ENCODE data around the gene MTAP.

DNA sequence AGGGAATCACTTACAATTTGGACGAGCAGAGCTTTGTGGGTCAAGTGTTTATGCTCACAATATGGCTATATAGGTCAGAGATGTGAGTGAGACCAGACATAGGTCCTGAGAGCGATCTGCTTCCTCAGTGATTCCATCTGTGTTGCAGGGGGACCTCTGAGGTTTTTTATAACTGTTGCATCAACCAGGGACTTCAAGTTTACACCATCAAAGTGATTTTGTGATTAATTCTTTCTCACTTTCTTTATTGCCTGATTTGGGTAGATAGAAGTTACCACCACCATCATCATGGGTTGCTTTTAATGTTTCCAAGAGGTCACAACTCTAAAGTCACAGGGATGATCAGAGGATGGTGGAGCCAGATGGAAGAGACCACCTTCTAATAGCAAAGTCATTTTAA lies 7.0 kb upstream of the MTAP start:
- TF ChIP-seq, protein P1, sequence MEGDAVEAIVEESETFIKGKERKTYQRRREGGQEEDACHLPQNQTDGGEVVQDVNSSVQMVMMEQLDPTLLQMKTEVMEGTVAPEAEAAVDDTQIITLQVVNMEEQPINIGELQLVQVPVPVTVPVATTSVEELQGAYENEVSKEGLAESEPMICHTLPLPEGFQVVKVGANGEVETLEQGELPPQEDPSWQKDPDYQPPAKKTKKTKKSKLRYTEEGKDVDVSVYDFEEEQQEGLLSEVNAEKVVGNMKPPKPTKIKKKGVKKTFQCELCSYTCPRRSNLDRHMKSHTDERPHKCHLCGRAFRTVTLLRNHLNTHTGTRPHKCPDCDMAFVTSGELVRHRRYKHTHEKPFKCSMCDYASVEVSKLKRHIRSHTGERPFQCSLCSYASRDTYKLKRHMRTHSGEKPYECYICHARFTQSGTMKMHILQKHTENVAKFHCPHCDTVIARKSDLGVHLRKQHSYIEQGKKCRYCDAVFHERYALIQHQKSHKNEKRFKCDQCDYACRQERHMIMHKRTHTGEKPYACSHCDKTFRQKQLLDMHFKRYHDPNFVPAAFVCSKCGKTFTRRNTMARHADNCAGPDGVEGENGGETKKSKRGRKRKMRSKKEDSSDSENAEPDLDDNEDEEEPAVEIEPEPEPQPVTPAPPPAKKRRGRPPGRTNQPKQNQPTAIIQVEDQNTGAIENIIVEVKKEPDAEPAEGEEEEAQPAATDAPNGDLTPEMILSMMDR (IDR thresholded peaks at IDR 0.05; ENCODE audit: low read depth, low read length, missing input control): no peak
- TF ChIP-seq TAF1 (conservative IDR thresholded peaks at IDR 0.05) (no peak), JUND (IDR thresholded peaks at IDR 0.05) (no peak), SP1 (IDR thresholded peaks at IDR 0.05) (no peak), RAD21 (IDR thresholded peaks at IDR 0.05) (no peak), FOXA2 (IDR thresholded peaks at IDR 0.05) (no peak), HNF4G (IDR thresholded peaks at IDR 0.05) (no peak), ZBTB33 (IDR thresholded peaks at IDR 0.05) (no peak), RXRA (IDR thresholded peaks at IDR 0.05) (no peak), NR2F2 (IDR thresholded peaks at IDR 0.05) (no peak)
